Vein endothelial cell (primary cell): Measurements from ENCODE around the gene SNCAIP. TPM values are rescaled to one million over a fixed set of nuclear protein-coding genes. Genes with fewer than 3 reads are reported as not detected.

Source experiments
- total RNA-seq: library from RNA; depleted of rRNA; stranded (reverse); fragments of >200 nt; gene quantifications from 2 replicates; pipeline ENCODE4 v1.2.3, GENCODE V29; 2012

The SNCAIP gene
- total RNA-seq = 23.5 and 37.4 TPM in 2 replicates

DNA sequence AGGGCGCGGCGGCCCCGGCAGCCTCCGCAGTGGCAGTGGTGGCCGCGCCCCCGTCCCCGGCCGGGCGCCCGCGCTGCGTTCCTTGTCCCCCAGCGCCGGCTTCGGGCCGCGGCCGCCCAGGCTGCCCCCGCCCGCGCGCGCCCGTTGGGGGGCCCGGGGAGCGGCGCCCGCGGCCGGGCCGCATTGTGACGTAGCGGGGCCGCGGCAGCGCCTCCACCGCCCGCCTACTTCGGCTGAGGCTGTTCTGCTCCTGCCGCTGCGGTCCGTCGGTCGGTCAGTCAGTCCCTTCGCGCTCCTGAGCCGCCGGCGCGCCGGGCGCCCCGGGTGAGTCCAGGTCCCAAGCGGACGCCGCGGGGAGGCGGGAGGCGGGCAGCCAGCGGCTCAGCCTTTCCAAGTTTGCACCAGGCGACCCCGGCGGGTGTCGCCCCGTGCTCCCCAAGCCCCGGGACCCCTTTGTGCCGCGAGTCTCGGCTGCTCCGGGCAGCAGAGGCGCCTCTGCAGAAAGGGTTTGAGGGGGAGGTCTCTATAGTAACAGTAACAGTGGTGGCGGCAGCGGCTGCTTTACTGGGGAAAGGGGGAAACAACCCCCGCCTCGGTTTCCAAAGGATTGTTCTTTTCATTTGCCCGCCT is at the start of gene SNCAIP:
Gene SNCAIP (plus strand): TSS at position 277 of the 630 bp plus-strand sequence. CDS start 78,898 bp downstream, outside the sequence.

Other genes with a start within 250 kb of the SNCAIP start
- gene LOX, start 234.0 kb upstream of the SNCAIP start, total RNA-seq = 41.8 and 67.1 TPM in 2 replicates
- under 0.01 and 0.19 TPM in 2 replicates for gene ZNF474, start 182.7 kb upstream of the SNCAIP start, total RNA-seq